ENCODE data around the gene SUFU. TPM values are rescaled to one million over a fixed set of nuclear protein-coding genes. Genes with fewer than 3 reads are reported as not detected.
"Not testable (repeated sequence)": the region's sequence is repeated elsewhere in the genome, so short reads cannot be mapped to it uniquely, and the experiment has no call there.

SUFU gene
- total and polyA plus RNA-seq, 7 donors, result 1.2 to 10.5 (median 6.6) TPM

DNA sequence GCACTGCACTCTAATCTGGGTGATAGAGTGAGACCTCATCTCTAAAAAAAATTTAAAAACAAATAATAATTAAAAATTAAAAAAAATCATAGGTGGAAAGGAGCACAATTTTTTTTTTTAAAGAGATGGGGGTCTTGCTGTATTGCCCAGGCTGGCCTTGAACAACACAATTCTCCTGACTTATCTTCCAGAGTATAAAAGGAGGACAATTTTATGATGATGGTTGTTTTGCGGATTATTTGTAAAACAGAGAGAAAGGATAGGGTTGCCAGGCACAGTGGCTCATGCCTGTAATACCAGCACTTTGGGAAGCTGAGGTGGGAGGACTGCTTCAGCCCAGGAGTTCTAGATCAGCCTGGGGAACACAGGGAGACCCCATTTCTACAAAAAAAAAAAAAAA, 6.2 kb upstream of the SUFU start:
- peak overlapping the region in 3 of 4 donors; percentile 33 to 95 (median 91) for H3K27ac ChIP-seq
- TF ChIP-seq EP300 (IDR thresholded peaks at IDR 0.05), result no peak
- TF ChIP-seq, protein P1, sequence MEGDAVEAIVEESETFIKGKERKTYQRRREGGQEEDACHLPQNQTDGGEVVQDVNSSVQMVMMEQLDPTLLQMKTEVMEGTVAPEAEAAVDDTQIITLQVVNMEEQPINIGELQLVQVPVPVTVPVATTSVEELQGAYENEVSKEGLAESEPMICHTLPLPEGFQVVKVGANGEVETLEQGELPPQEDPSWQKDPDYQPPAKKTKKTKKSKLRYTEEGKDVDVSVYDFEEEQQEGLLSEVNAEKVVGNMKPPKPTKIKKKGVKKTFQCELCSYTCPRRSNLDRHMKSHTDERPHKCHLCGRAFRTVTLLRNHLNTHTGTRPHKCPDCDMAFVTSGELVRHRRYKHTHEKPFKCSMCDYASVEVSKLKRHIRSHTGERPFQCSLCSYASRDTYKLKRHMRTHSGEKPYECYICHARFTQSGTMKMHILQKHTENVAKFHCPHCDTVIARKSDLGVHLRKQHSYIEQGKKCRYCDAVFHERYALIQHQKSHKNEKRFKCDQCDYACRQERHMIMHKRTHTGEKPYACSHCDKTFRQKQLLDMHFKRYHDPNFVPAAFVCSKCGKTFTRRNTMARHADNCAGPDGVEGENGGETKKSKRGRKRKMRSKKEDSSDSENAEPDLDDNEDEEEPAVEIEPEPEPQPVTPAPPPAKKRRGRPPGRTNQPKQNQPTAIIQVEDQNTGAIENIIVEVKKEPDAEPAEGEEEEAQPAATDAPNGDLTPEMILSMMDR (IDR thresholded peaks at IDR 0.05), result no peak
- no peak for TF ChIP-seq POLR2A (IDR thresholded peaks at IDR 0.05)
- no peak for TF ChIP-seq POLR2AphosphoS5 (IDR thresholded peaks at IDR 0.05)
- intact Hi-C loops (cut with DNase I), result no loop called here
- no peaks in the 10 kb centered on the region for H3K36me3 ChIP-seq
- no peak overlapping the region for H3K4me3 ChIP-seq
- no peaks in the 10 kb centered on the region for H3K9me3 ChIP-seq
- no peak for DNase-seq
- no peaks in the 10 kb centered on the region for H3K27me3 ChIP-seq
- H3K4me1 ChIP-seq, result peaks cover 0 to 89% (median 81%) of the 10 kb centered on the region in 4 donors
- 95 to 97% methylated on average over 1 of the region's 1 CpG for WGBS, 2 donors

DNA sequence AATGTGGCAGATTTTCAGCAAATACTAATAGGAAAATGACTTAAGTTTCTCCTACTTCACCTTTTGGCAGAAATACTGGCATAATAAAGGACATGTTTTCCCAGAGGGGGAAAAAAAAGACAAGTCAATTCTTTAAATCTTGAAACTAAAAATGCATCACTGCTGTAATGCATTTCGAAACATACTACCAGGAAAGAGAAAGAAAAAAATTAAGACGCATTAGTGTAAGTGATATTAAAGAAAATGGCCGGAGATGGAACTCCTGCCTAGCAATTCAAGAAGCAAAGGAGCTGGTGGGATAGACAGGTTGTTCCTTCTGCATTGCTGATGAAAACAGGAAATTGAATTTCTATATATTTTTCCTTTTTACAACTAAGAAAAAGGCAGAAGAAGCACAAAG, 4.4 kb upstream of the SUFU start:
- WGBS, 2 donors, result 93 to 95% methylated on average over 3 of the region's 3 CpGs
- intact Hi-C loops (cut with DNase I), result no loop called here
- Histone ChIP-seq H3K27me3 (no peaks in the 10 kb centered on the region), H3K36me3 (no peaks in the 10 kb centered on the region), H3K9me3 (no peaks in the 10 kb centered on the region), H3K4me1 (peaks cover 0 to 77% (median 72%) of the 10 kb centered on the region in 4 donors), H3K27ac (peak overlapping the region; percentile 91 to 98 (median 94)), H3K4me3 (no peak overlapping the region)
- TF ChIP-seq POLR2AphosphoS5 (IDR thresholded peaks at IDR 0.05), result no peak
- no peak for TF ChIP-seq EP300 (IDR thresholded peaks at IDR 0.05)
- TF ChIP-seq POLR2A (IDR thresholded peaks at IDR 0.05), result no peak
- TF ChIP-seq, protein P1 (IDR thresholded peaks at IDR 0.05), result no peak
- DNase-seq, result no peak

DNA sequence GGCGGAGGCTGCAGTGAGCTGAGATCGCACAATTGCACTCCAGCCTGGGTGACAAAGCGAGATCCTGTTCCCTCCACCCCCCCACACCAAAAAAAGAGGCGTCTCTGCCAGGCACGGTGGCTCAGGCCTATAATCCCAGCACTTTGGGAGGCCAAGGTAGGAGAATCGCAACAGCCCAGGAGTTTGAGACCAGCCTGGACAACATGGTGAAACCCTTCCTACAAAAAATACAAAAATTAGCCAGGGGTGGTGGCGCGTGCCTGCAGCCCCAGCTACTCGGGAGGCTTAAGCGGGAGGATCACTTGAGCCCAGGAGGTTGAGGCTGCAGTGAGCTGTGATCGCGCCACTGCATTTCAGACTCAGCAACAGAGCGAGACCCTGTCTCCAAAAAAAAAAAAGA, 3.1 kb upstream of the SUFU start:
- DNase-seq, result not testable (repeated sequence)
- peaks cover 0 to 78% (median 72%) of the 10 kb centered on the region in 4 donors for H3K4me1 ChIP-seq
- 96% methylated on average over 13 of the region's 13 CpGs for WGBS, 2 donors

DNA sequence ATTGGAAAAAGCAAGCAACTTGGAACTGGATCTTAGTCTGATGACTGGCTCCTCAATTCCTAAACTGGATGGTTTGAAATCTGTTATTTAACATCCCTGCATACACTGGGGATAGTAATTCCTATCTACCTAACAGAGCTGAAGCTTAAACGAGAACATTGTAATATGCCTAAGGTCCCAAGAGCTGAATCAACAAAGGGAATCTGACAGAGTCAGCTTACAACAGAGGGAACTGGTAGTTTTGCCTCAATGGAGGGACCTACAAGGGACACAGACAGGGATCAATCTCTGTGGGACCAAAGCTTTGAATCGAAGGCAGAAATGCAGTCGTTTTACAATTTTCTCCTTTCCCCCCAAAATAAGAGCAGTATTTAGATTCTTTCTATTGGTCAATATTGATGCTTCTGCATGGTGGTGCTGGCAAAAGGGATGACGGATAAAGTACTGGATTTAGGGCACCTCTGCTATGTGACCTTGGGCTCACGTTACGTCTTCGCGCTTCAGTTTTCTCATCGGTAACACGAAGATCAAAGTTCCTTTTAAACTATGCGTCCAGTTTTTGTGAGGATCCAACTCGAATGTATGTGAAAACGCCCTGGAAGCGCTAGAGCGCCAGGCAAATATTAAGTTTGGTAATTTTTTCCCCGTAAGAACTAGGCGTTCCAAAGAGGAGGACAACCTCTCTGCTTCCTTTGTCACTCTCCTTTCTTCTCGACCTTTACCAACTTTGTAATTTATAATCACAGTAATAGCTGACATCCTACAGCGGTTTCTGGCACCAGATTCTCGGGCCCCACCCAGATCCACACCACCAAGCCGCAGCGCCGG, 2.4 kb upstream of the SUFU start:
- Histone ChIP-seq H3K9me3 (no peaks in the 10 kb centered on the region), H3K36me3 (no peaks in the 10 kb centered on the region), H3K27ac (peak overlapping the region; percentile 91 to 98 (median 94)), H3K4me1 (peaks cover 0 to 75% (median 66%) of the 10 kb centered on the region in 4 donors), H3K27me3 (no peaks in the 10 kb centered on the region), H3K4me3 (peak overlapping the region; percentile 78 to 97 (median 88))
- intact Hi-C loops (cut with DNase I), result loop anchor here (2.0 to 5.0 kb wide), 3 partner anchors 109 to 349 kb away; partner anchors contain the start of genes NOLC1 and TRIM8
- DNase-seq, result no peak
- 1 to 4% methylated on average over 23 of the region's 23 CpGs for WGBS, 2 donors
- TF ChIP-seq, protein P1 (IDR thresholded peaks at IDR 0.05), result no peak
- peak; percentile 65 to 68 for TF ChIP-seq POLR2A (IDR thresholded peaks at IDR 0.05)
- TF ChIP-seq EP300 (IDR thresholded peaks at IDR 0.05), result no peak
- no peak for TF ChIP-seq POLR2AphosphoS5 (IDR thresholded peaks at IDR 0.05)

More for the DNA sequence above, 3.1 kb upstream of the SUFU start:
- not testable (repeated sequence) for H3K36me3 ChIP-seq, H3K9me3 ChIP-seq, H3K27me3 ChIP-seq
- peak overlapping the region in 1 of 4 donors; percentile 95 for H3K4me3 ChIP-seq
- peak overlapping the region; percentile 91 to 98 (median 94) for H3K27ac ChIP-seq
- intact Hi-C loops (cut with DNase I), result loop anchor here (5.0 kb wide), 2 partner anchors 108 to 348 kb away; partner anchors contain the start of gene NOLC1

DNA sequence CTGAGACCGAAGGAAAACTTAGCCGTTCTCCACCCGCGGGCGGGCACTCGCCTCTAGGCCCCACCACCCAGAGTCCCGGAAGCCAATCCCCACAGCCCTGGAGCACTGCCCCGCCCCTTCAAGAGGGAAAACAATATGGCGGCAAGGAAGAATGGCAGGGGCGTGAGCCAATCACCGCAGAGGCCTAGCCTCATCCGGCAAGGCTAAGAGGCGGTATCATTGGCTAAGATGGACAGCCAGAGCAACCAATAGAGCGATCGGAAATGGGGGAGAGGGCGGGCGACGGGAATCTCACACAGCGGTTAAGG, 1.8 kb upstream of the SUFU start:
- Histone ChIP-seq H3K9me3 (no peaks in the 10 kb centered on the region), H3K27ac (peak overlapping the region; percentile 91 to 98 (median 94)), H3K4me1 (peaks cover 0 to 69% (median 62%) of the 10 kb centered on the region in 4 donors), H3K27me3 (no peaks in the 10 kb centered on the region), H3K36me3 (no peaks in the 10 kb centered on the region), H3K4me3 (peak overlapping the region; percentile 78 to 97 (median 88))
- peak; percentile 100 for DNase-seq
- WGBS, 2 donors, result 1% methylated on average over 19 of the region's 19 CpGs
- TF ChIP-seq EP300 (IDR thresholded peaks at IDR 0.05) (no peak), POLR2AphosphoS5 (IDR thresholded peaks at IDR 0.05) (peak; percentile 78 to 85 (median 80))
- intact Hi-C loops (cut with DNase I), result loop anchor here (2.0 to 5.0 kb wide), 3 partner anchors 110 to 350 kb away; partner anchors contain the start of genes NOLC1 and TRIM8

All from sigmoid colon (tissue), 7 donors.